ENCODE results near the gene FSIP1. TPM values are rescaled to one million over a fixed set of nuclear protein-coding genes. Genes with fewer than 3 reads are reported as not detected.

FSIP1 gene
- total RNA-seq, 4 donors from 2014 or later, result 0.83 to 4.6 (median 1.4) TPM

GRCh38 chr15:39720621-39721611 is 61.7 kb downstream of the FSIP1 start:
- TF ChIP-seq CTCF (IDR thresholded peaks at IDR 0.05), result no peak
- TF ChIP-seq POLR2AphosphoS5 (IDR thresholded peaks at IDR 0.05), result no peak
- H3K27me3 ChIP-seq, result no peaks in the 10 kb centered on the region
- no peak overlapping the region for H3K4me3 ChIP-seq
- H3K4me1 ChIP-seq, result peaks cover 0 to 19% (median 10%) of the 10 kb centered on the region in 4 donors
- H3K9me3 ChIP-seq, result no peaks in the 10 kb centered on the region
- intact Hi-C loops (cut with DNase I), result no loop called here
- WGBS, result 63% methylated on average over 6 of the region's 6 CpGs
- H3K27ac ChIP-seq (replicated peaks in 1 of 4), result no peak overlapping the region
- DNase-seq (ENCODE audit: extremely low spot score), result no peak
- no peaks in the 10 kb centered on the region for H3K36me3 ChIP-seq

- H3K9me3 ChIP-seq, result no peaks in the 10 kb centered on the region
- intact Hi-C loops (cut with DNase I), result no loop called here
- TF ChIP-seq POLR2A (IDR thresholded peaks at IDR 0.05; ENCODE audit: low read depth) (no peak), CTCF (IDR thresholded peaks at IDR 0.05) (no peak), POLR2AphosphoS5 (IDR thresholded peaks at IDR 0.05) (no peak), EP300 (IDR thresholded peaks at IDR 0.05) (no peak)
- peaks cover 0 to 19% (median 10%) of the 10 kb centered on the region in 4 donors for H3K4me1 ChIP-seq
- no peaks in the 10 kb centered on the region for H3K36me3 ChIP-seq
- H3K4me3 ChIP-seq, result no peak overlapping the region
- no peaks in the 10 kb centered on the region for H3K27me3 ChIP-seq
- no peak for DNase-seq (ENCODE audit: extremely low spot score)
- no peak overlapping the region for H3K27ac ChIP-seq (replicated peaks in 1 of 4)
Measured at GRCh38 chr15:39720081-39720480, 62.6 kb downstream of the FSIP1 start.

DNA sequence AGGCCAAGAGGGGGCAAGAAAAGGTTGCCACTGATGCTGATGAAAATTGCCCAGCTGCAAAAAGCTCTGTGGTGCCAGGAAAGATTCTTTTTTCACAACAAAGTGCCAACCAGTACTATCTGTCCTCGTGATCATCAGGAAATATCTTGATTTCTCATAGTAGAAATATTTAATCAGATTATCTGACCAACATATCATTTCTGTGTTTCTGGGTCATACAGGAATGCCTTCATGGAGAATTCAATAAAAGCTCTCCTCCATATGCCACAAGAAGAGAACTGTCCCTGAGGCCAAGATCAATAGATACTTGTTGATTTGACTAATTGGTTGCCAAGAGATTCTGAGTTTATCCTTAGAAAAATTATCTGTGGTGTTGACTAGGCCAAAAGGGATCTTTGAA is 63.5 kb downstream of the FSIP1 start:
- WGBS, result 80% methylated on average over 1 of the region's 1 CpG
- no peak for TF ChIP-seq POLR2AphosphoS5 (IDR thresholded peaks at IDR 0.05)
- no peak for TF ChIP-seq POLR2A (IDR thresholded peaks at IDR 0.05; ENCODE audit: low read depth)
- TF ChIP-seq CTCF (IDR thresholded peaks at IDR 0.05), result no peak
- TF ChIP-seq EP300 (IDR thresholded peaks at IDR 0.05), result no peak
- DNase-seq (ENCODE audit: extremely low spot score), result no peak
- Histone ChIP-seq H3K4me3 (no peak overlapping the region), H3K27ac (replicated peaks in 1 of 4) (no peak overlapping the region), H3K36me3 (no peaks in the 10 kb centered on the region), H3K27me3 (no peaks in the 10 kb centered on the region), H3K4me1 (peaks cover 0 to 19% (median 10%) of the 10 kb centered on the region in 4 donors), H3K9me3 (no peaks in the 10 kb centered on the region)
- intact Hi-C loops (cut with DNase I), result no loop called here

DNA sequence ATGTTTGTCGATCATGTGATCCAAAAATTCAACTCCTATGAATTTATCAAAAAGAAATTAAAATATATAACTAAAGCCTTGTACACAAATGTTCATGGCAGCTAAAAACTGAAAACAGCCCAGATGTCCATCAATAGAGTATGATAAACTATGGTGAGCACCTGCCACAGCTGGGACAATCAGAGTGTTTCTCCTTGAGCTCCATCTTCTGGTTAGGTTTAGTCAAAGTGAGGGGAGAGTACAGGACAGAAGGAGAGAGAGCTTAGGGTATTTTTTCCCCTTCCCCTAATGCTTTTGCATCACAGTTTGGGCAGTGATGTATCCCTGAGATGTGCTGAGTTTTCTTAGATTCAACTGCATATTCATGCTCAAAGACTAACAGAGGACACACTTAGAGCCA is 65.5 kb downstream of the FSIP1 start:
- no peak for DNase-seq (ENCODE audit: extremely low spot score)
- Histone ChIP-seq H3K27me3 (no peaks in the 10 kb centered on the region), H3K36me3 (no peaks in the 10 kb centered on the region), H3K9me3 (no peaks in the 10 kb centered on the region), H3K27ac (replicated peaks in 1 of 4) (no peak overlapping the region), H3K4me1 (peaks cover 0 to 11% (median 10%) of the 10 kb centered on the region in 4 donors), H3K4me3 (no peak overlapping the region)
- no peak for TF ChIP-seq POLR2A (IDR thresholded peaks at IDR 0.05; ENCODE audit: low read depth)
- WGBS, result 95% methylated on average over 1 of the region's 1 CpG
- intact Hi-C loops (cut with DNase I), result no loop called here

DNA sequence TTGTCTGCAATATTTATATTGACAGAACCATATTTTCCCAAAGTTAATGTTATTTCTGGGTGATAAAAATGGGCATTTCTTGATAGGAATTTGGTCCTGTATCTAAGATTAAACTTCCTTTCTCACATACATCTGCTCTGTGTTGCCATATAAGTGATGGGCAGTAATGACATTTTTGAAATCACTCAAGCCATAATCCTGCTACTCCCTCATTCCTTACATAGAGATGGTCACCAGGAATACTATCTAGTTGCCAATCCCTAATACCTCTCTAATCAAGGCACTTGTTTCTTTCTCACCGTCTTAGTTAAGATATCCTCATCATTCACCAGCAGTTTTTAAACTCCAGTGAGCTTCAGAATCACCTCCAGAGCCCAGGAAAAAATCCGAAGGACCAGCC is 68.4 kb downstream of the FSIP1 start:
- 91% methylated on average over 2 of the region's 2 CpGs for WGBS
- DNase-seq (ENCODE audit: extremely low spot score), result no peak
- Histone ChIP-seq H3K4me1 (peaks cover 0 to under 1% (median 0%) of the 10 kb centered on the region in 4 donors), H3K27me3 (no peaks in the 10 kb centered on the region), H3K9me3 (no peaks in the 10 kb centered on the region), H3K36me3 (no peaks in the 10 kb centered on the region), H3K4me3 (no peak overlapping the region), H3K27ac (replicated peaks in 1 of 4) (no peak overlapping the region)
- intact Hi-C loops (cut with DNase I), result no loop called here
- TF ChIP-seq POLR2A (IDR thresholded peaks at IDR 0.05; ENCODE audit: low read depth) (no peak), CTCF (IDR thresholded peaks at IDR 0.05) (no peak), EP300 (IDR thresholded peaks at IDR 0.05) (no peak), POLR2AphosphoS5 (IDR thresholded peaks at IDR 0.05) (no peak)
